ENCODE measurements around the gene UQCC2.

GRCh38 chr6:33676416-33677142 lies 34.9 kb downstream of the UQCC2 start:
- TF ChIP-seq, protein P1, sequence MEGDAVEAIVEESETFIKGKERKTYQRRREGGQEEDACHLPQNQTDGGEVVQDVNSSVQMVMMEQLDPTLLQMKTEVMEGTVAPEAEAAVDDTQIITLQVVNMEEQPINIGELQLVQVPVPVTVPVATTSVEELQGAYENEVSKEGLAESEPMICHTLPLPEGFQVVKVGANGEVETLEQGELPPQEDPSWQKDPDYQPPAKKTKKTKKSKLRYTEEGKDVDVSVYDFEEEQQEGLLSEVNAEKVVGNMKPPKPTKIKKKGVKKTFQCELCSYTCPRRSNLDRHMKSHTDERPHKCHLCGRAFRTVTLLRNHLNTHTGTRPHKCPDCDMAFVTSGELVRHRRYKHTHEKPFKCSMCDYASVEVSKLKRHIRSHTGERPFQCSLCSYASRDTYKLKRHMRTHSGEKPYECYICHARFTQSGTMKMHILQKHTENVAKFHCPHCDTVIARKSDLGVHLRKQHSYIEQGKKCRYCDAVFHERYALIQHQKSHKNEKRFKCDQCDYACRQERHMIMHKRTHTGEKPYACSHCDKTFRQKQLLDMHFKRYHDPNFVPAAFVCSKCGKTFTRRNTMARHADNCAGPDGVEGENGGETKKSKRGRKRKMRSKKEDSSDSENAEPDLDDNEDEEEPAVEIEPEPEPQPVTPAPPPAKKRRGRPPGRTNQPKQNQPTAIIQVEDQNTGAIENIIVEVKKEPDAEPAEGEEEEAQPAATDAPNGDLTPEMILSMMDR (IDR thresholded peaks at IDR 0.05; ENCODE audit: low read depth, low read length, poor library complexity, severe bottlenecking), result no peak
- TF ChIP-seq EZH2phosphoT487 (IDR thresholded peaks at IDR 0.05; ENCODE audit: borderline replicate concordance, low read length), result no peak
